HFFc6 (cell line): ENCODE measurements around the gene ARHGEF38. TPM values are rescaled to one million over a fixed set of nuclear protein-coding genes. Genes with fewer than 3 reads are reported as not detected.

Source experiments
- DNase-seq: peaks from one replicate; pipeline ENCODE4 v3.0.0-alpha.2; 2018
- H3K27ac Mint-ChIP-seq: 2 replicates; pipeline ENCODE4 v1.8.0; 2020; ENCODE audit warnings: mild to moderate bottlenecking, mixed read lengths
- H3K27me3 Mint-ChIP-seq: 2 replicates; pipeline ENCODE4 v1.8.0; 2021; ENCODE audit warnings: mild to moderate bottlenecking, moderate library complexity, mixed read lengths; ENCODE audit not compliant: insufficient read depth
- H3K36me3 Mint-ChIP-seq: 2 replicates; pipeline ENCODE4 v1.8.0; 2021; ENCODE audit warnings: low read depth, mixed read lengths
- H3K4me1 Mint-ChIP-seq: 2 replicates; pipeline ENCODE4 v1.8.0; 2020; ENCODE audit warnings: low read depth, mixed read lengths
- H3K4me3 Mint-ChIP-seq: 2 replicates; pipeline ENCODE4 v1.8.0; 2020; ENCODE audit warnings: mild to moderate bottlenecking, moderate library complexity, mixed read lengths
- H3K9me3 Mint-ChIP-seq: 2 replicates; pipeline ENCODE4 v1.8.0; 2020; ENCODE audit warnings: mild to moderate bottlenecking, mixed read lengths
- total RNA-seq, 6 experiments: library from RNA; stranded (reverse); fragmentation: NEBNext Ultra II Directional; extraction: Animal tissue kit (Norgen Biotek cat#: 25700); gene quantifications; 2 replicates in 1 of 6; 3 replicates in 5 of 6; pipeline ENCODE4 v1.2.3, GENCODE V29; 2021
- TF ChIP-seq, protein P1 (sequence below): fragments of 200-600 bp; sonication (generic); IDR thresholded peaks from 2 replicates; pipeline ENCODE4 v1.5.0; 2021; ENCODE audit warnings: antibody characterized with exemption, mild to moderate bottlenecking

ARHGEF38 gene
- total RNA-seq, 6 experiments from 2014 or later: not detected

DNA sequence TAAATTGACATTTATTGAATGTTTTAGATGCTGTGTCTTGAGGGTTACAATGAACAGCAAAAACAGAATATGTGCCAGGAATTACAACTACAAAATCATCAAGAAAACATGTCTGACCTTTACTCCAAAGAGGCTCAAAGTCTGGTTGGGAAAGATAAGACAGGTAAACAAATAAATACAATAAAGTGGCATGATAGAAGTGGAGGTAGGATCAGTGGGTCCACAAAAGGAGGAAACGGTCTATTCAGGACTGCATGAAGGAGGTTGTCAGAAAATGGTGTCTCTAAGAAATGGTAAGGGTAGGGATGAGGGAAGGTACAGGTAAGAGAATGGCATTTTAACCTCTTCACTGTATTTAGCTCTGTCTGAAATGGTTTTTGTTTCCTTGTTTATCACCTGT is 3.8 kb downstream of the ARHGEF38 start:
- no peaks in the 10 kb centered on the region for H3K9me3 Mint-ChIP-seq
- TF ChIP-seq, protein P1, sequence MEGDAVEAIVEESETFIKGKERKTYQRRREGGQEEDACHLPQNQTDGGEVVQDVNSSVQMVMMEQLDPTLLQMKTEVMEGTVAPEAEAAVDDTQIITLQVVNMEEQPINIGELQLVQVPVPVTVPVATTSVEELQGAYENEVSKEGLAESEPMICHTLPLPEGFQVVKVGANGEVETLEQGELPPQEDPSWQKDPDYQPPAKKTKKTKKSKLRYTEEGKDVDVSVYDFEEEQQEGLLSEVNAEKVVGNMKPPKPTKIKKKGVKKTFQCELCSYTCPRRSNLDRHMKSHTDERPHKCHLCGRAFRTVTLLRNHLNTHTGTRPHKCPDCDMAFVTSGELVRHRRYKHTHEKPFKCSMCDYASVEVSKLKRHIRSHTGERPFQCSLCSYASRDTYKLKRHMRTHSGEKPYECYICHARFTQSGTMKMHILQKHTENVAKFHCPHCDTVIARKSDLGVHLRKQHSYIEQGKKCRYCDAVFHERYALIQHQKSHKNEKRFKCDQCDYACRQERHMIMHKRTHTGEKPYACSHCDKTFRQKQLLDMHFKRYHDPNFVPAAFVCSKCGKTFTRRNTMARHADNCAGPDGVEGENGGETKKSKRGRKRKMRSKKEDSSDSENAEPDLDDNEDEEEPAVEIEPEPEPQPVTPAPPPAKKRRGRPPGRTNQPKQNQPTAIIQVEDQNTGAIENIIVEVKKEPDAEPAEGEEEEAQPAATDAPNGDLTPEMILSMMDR: no peak
- no peak overlapping the region for H3K4me3 Mint-ChIP-seq
- H3K36me3 Mint-ChIP-seq: no peaks in the 10 kb centered on the region
- H3K4me1 Mint-ChIP-seq: no peaks in the 10 kb centered on the region
- DNase-seq: no peak
- H3K27ac Mint-ChIP-seq: no peak overlapping the region
- H3K27me3 Mint-ChIP-seq: peaks cover 8% of the 10 kb centered on the region; the same call in 1 of the 2 replicates

DNA sequence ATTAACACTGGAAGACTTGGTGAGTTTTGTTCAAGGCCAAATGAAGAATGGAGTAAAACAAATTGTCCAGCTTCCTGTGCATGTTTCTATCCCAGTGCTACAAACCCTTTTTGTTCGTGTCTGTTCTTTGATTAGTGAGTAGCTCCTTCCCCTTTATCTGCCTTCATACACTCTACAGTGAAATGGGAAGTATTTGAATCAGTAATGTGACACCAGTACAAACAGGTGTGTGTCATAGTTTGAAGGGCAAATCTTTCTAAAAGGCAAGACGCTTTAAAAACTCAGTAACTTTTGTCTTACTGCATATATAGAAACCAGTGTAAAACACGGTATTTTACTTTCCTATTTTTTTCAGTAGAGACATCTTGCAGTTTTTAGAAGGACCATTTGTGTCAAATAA is 5.9 kb downstream of the ARHGEF38 start:
- peaks cover 11% of the 10 kb centered on the region; the same call in 1 of the 2 replicates for H3K27me3 Mint-ChIP-seq
- no peak overlapping the region for H3K27ac Mint-ChIP-seq
- TF ChIP-seq, protein P1: no peak
- H3K9me3 Mint-ChIP-seq: no peaks in the 10 kb centered on the region
- no peaks in the 10 kb centered on the region for H3K36me3 Mint-ChIP-seq
- H3K4me3 Mint-ChIP-seq: no peak overlapping the region
- H3K4me1 Mint-ChIP-seq: no peaks in the 10 kb centered on the region
- no peak for DNase-seq

DNA sequence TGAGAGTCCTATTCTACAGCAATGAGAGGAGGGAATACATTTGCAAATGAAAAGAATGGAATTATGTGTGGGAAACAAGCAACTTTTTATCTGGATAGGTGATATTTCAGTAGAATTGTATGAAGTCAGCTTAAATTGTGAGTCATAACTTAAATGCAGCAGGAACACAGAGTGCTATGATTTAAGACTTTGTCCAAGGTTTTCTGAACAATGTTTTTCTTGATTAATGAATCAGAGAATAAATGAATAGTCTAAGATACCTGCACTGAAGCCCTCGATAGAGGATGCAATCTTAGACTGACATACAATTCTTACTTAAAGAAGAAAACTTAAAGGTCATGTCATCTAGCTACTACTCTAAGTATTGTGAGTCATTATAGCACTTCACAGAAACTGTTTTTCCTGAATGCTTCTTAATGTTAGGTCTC is 8.0 kb downstream of the ARHGEF38 start:
- no peak overlapping the region for H3K27ac Mint-ChIP-seq
- TF ChIP-seq, protein P1: no peak
- no peaks in the 10 kb centered on the region for H3K9me3 Mint-ChIP-seq
- H3K27me3 Mint-ChIP-seq: peaks cover 11% of the 10 kb centered on the region; the same call in 1 of the 2 replicates
- H3K4me3 Mint-ChIP-seq: no peak overlapping the region
- no peak for DNase-seq
- H3K36me3 Mint-ChIP-seq: no peaks in the 10 kb centered on the region
- no peaks in the 10 kb centered on the region for H3K4me1 Mint-ChIP-seq

DNA sequence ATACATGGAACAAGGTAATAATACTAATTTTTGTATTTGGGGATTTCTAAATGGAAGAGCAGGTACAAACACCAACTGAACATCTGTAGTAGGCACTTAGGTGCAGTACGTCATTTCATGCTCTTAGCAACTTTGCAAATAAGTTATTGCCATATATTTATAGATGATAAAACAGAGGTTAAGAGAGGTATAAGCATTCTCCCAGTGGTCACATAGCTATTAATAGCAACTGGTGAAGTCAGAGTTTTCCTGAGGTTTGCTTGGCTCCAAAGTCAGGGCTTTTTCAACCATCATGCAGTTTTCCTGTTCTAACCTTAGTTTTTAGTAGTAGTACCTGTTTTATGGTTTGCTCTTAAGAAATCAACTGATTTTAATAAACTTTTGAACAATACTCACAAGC is 10.9 kb downstream of the ARHGEF38 start:
- H3K27me3 Mint-ChIP-seq: peaks cover 7% of the 10 kb centered on the region; the same call in 1 of the 2 replicates
- no peaks in the 10 kb centered on the region for H3K4me1 Mint-ChIP-seq
- no peaks in the 10 kb centered on the region for H3K9me3 Mint-ChIP-seq

DNA sequence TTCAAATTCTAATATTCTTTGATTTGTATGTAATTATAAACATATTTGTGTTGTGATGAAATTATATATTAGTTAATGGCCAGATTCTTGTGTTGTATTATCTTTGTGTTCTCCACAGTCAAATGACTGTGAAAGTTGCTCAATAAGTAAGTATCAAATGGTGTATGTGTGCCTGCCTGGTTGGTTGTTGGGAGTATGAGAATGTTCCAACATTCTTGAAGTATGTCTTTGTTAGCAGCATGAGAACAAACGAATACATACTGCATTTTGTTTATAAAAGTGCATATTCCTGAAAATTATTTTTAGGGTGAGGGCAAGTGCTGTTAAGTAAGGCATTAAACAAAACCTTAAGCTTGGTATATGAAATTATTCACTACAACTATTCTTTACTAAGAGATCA is 16.2 kb downstream of the ARHGEF38 start:
- no peak overlapping the region for H3K27ac Mint-ChIP-seq
- no peaks in the 10 kb centered on the region for H3K9me3 Mint-ChIP-seq
- no peaks in the 10 kb centered on the region for H3K4me1 Mint-ChIP-seq
- H3K36me3 Mint-ChIP-seq: no peaks in the 10 kb centered on the region
- DNase-seq: no peak
- H3K4me3 Mint-ChIP-seq: no peak overlapping the region
- TF ChIP-seq, protein P1: no peak
- H3K27me3 Mint-ChIP-seq: no peaks in the 10 kb centered on the region; the same call in 1 of the 2 replicates

More for the DNA sequence above, 10.9 kb downstream of the ARHGEF38 start:
- TF ChIP-seq, protein P1: no peak
- DNase-seq: no peak
- Mint-ChIP-seq H3K4me3 (no peak overlapping the region), H3K27ac (no peak overlapping the region), H3K36me3 (no peaks in the 10 kb centered on the region)
